HL-60 (cell line): ENCODE data around the gene FOXI3.

Experiments
- GABPA ChIP-seq: IDR thresholded peaks from 2 replicates; pipeline ENCODE4 v1.6.1; 2012; ENCODE audit warnings: low read depth
- POLR2AphosphoS5 ChIP-seq: IDR thresholded peaks from 2 replicates; pipeline ENCODE4 v1.6.1; 2012; ENCODE audit warnings: low read depth
- SPI1 ChIP-seq: IDR thresholded peaks from 2 replicates; pipeline ENCODE4 v1.6.1; 2012; ENCODE audit warnings: low read depth, mild to moderate bottlenecking, borderline replicate concordance
- TF ChIP-seq, protein P1 (sequence below): IDR thresholded peaks from one replicate; pipeline ENCODE4 v1.5.1; 2011; ENCODE audit warnings: low read length, control low read depth, inconsistent platforms; ENCODE audit not compliant: insufficient read depth

DNA sequence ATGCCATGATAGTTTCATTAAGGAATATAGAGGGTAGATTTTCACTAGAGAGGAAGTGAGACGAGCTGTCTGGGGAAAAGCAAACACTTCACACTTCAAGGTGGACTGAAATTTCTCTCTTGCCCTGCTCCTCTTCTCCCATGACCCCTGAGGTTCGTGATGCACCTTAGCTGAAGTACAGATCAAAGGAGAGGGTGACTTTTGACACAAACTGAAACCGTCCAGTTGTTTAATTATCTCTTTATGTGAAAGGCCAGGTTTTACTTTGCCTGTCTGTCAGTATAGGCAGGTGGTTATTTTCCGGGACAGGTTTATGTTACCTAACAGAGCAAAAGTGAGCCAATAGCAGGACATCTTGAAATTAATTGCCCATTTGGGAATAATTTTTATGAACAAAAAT lies 41.0 kb upstream of the FOXI3 start:
- TF ChIP-seq, protein P1, sequence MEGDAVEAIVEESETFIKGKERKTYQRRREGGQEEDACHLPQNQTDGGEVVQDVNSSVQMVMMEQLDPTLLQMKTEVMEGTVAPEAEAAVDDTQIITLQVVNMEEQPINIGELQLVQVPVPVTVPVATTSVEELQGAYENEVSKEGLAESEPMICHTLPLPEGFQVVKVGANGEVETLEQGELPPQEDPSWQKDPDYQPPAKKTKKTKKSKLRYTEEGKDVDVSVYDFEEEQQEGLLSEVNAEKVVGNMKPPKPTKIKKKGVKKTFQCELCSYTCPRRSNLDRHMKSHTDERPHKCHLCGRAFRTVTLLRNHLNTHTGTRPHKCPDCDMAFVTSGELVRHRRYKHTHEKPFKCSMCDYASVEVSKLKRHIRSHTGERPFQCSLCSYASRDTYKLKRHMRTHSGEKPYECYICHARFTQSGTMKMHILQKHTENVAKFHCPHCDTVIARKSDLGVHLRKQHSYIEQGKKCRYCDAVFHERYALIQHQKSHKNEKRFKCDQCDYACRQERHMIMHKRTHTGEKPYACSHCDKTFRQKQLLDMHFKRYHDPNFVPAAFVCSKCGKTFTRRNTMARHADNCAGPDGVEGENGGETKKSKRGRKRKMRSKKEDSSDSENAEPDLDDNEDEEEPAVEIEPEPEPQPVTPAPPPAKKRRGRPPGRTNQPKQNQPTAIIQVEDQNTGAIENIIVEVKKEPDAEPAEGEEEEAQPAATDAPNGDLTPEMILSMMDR: no peak
- TF ChIP-seq GABPA: no peak
- TF ChIP-seq POLR2AphosphoS5: no peak
- TF ChIP-seq SPI1: no peak
